ELR (cell line): Measurements from ENCODE around the gene EDAR.
A peak's percentile ranks its signal among the peaks of the same experiment; 100 is the strongest.

Experiments used
- DNase-seq: peaks from one replicate; pipeline ENCODE4 v3.0.0-alpha.2; 2015; ENCODE audit warnings: low read depth

Gene EDAR

DNA sequence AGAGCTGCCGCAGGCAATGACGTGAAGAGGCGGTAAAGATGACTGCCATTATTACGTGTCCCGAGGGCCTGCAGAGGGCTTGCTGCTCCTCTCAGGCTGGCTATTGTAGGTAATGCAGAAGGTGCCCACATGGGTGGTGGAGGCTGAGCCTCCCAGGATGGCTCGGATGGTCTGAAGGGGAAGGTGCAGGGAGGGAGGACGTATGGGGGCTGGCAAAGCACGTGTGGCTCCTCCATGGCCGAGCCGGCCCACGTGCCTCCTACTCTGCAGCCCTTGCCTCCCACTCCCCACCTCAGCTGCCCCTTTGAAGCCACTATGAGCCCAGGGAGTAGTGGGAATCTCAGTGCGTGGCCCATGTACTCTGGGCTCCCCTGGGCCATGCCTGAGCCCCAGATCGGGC is 48.9 kb downstream of the EDAR start:
- DNase-seq: no peak

DNA sequence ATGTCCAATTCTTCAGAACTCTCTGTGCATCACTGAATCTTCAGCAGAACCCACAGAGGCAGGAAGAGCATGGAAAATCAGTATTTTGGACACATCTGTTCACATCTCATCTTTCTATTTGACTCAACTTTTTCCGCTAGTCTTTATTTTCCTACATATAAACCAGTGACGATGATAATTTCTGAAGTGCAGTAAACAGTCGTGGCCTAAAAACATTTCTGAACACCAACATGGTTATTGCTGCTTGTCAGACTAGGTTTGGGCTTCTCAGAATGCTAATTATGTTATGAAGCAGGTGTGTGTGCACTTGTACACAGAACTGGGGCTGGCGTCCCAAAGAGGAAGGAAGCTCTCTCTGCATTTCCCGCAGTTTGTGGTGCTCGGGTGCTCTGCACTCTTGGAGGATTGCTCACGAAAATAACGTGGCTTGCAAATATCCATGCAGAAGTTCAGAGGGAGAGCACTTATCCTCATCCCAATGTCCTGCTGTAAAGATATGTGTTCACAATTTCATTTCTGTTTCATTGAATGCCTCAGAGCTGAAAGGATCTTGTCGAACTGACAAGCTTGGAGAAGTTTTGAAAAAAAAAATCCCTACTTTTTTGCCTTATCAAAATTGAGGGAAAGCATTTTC is 50.8 kb downstream of the EDAR start:
- no peak for DNase-seq

DNA sequence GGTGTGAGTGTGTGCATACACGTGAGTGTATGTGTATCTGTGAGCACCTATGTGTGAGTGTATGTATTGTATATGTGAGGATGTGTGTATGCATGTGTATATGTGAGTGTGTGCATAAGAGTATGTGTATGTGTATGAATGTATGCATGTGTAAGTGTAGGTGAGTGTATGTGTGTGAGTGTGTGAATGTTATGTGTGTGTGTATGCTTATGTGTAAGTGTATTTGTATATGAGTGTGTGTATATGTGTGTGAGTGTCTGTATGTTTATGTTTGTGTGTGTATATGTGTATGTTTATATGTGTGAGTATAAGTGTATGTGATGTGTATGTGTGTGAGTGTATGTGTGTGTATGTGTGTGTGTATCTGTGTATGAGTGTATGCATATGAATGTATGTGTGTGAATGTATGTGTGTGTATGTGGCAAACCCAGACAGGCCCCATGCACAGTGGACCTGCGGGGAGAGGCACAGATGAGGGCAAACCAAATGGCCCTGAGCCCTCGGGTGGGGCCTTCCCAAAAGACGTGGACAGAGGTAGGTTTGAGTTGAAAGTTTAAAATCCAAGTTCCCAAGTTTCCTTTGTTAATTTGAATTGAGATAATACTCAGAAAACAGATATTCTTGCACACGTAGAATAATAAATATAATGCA is 51.5 kb downstream of the EDAR start:
- DNase-seq: no peak

DNA sequence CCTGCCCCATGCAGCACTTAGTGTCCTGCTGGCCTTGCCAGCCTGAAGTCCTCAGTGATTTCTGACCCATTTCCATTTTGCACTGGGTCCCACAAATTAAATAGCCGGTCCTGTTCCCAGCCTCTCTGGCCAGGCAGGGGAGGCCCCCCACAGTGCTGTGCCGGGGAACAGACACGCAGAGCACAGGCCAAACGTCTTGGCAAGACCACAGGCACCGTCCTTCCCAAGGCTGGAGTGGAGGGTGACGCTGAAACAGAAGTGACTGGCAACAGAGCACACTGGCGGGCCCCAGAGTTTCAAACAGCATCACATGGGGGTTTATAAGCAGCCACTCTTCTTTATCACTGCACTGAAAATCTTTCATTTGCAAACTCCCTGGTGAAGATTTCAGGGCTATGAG is 52.2 kb downstream of the EDAR start:
- DNase-seq: no peak

DNA sequence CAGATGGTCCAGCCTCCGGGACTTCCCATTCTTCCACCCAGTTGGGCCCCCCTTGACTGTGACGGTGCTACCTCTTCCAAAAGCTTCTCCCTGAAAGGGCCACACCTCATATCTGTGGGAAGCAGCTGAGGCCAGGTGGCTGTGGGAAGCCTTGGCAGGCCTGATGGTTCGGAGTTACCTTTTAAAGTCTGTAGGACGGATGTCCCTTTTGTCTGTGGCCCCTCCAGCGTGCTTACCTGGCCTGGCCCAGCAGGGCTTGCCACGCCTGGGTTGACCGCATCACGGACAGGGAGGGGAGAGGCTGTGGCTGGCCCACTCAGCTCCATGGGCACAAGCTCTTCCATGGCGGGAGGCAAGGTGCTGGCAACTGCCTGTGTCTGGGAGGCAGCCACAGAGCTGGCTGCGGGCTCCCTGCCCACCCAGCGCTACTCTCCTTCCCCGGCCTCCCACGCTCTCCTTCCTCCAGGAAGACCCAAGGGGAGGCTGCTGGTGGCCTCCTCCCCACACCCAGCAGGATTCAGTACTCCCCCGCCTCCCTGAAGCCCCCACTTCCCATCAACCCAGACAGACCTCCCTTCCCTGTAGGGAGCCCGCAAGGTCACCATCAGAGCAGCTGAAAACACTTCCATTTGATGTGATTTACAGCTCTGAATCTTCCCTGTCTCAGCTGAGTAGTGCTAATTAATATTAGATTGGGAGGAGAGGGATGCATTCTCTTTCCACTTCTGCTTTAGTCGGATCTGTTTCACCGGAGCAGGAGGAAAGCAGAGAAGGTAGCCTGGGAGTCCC is 52.8 kb downstream of the EDAR start:
- DNase-seq: no peak

DNA sequence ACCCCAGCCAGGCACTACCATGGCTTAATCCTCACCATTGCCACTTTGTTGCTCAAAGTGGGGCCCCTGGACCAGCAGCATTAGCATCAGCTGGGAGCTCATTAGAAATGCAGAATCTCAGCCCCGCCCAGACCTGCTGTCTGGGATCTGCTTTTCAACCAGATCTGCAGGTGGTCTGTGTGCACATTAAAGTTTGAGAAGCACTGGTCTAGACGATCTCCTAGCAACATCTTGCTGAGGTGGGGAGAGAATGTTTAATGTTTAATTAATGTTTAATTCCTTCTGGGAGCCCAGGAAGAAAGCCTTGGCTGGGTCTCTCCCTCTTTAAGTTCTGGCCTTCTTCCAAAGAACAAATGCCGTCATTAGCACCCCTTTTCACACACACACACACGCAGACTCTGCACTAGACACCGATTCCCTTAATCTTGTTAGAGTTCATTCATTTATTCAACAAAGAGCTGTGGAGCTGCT is 53.7 kb downstream of the EDAR start:
- no peak for DNase-seq

DNA sequence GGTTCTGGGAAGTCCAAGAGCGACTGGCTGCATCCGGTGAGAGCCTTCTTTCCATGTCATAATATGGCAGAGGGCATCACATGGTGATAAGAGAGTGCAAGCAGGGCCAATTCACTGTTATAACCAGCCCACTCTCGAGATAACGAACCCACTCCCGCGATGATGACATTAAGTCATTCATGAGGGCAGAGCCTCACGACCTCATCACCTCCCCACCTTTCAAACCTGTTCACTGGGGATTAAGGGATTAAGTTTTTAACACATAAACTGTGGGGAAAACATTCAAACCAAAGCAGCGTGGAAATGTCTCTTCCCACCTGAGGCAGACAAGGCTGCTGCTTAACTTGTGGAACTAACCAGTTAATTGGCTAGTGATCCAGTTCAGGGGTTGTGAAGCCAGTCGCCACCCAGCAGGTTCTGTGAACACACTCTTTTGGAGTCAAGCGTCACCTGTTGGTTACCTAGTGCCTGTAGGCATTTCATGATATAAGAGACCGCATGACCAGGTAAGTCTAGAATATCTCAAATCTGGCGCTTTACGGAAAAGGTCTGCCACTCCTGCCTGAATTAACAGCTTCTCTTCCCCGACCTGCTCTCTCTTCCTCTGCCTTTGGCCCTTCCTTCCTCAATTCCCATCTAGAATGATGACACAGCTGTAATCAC is 54.3 kb downstream of the EDAR start:
- DNase-seq: no peak

DNA sequence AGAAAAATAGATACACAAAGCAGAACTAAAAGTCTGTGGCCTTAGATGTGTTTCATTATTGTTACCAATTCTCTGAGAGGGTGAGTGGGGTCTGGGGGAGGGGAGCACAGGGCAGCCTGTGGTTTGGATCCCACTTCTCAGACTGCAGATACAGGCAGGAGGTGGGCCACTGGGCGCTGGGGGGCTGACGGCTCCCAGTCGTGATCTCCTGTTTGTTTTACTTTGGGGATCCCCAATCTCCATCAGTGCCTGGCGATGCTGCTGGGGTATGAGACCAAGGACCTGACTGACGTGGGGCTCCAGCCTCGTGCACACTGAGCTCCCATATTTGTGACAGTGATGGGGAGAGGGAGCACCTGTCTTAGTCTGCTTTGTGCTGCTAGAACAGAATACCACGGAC is 54.9 kb downstream of the EDAR start:
- no peak for DNase-seq

DNA sequence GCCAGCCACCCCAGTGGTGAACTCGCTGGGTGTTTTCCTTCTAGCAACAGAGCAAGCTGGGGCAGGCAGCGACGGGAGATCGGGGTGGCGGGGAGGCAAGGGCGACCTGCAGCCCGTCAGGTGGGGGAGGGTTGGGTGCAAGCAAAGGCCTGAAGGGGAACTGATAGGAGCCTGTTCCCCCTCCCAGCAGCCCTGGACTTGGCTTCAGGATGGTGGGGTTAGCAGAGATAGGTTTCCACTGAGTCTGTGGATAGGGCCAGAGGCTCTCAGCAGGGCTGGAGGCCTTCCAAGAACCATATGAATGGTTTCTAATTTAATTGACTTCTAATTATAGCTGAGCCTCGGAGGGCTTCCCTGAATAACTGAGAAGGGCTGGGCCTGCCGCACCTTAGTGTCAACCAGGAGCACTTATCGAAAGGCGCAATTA is 55.3 kb downstream of the EDAR start:
- no peak for DNase-seq

DNA sequence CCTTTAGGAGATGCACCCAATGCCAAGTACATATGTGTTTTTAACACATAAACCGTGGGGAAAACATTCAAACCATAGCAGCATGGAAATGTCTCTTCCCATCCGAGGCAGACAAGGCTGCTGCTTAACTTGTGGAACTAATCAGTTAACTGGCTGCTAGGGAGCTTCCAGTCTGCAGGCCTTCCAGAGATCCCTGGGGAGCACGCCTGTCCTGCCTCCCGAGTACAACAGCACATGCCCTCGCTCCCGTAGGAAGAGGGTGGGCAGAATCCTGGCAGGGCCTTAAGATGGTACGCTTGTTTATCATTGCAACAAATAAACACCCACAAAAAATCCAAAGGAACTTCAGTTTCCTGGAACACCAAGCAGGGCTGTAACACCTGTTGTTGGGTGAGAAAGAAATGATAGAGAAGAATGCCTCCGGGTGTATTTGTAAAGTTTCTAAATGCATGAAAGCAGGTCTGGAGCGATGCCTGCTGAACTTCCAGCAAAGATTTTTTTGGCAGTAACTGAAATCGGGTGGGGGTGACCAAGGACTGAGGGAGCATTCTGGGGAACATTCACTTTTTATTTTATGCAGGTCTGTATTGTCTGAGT is 56.2 kb downstream of the EDAR start:
- no peak for DNase-seq

DNA sequence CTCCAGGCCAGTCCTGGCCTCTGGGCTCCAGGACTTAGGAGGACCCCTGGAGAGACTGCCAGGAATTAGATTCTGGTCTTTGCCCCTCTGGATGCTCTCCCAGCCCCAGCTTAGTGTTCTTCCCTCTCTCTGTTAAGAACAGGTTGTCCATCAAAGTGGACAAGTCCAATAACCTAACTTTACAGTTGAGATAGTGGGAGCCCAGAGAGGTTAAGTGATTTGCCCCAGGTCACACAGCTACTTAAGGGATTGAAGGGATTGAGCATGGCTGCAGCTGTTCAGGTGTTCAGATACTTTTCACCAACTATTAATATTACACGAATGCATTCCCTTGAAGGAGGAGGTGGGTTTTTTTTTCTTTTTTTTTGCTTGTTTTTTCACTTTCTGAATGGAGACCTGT is 57.6 kb downstream of the EDAR start:
- DNase-seq: no peak

DNA sequence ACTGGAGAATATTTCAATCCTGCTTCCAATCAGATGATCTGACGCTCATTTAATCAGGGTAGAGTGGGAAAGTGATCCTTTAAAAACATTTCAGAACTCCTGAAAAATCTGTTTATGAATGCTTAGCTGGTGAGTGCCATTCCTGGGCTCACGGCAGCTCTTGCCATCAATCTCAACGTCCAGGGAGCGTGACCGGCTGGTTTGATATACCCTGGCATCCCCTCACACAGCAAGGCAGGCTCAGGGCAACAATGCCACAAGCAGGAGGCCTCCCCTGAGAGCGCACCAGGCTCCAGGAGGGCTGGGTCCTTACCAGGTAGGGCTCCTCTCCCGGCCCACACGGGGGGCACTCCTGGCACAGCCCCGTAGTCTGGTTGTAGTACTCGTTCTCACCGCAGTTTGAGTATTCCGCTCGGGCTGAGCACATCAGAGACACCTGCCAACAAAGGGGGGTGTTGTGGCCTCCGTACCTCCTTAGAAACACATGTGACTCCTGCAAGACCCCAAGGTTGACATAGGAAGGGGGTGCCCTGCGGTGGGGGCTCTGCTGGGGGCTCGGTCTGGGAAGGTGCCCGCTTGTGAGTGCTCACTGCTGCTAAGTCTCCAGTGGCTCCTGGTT is 59.1 kb downstream of the EDAR start:
- DNase-seq: no peak

DNA sequence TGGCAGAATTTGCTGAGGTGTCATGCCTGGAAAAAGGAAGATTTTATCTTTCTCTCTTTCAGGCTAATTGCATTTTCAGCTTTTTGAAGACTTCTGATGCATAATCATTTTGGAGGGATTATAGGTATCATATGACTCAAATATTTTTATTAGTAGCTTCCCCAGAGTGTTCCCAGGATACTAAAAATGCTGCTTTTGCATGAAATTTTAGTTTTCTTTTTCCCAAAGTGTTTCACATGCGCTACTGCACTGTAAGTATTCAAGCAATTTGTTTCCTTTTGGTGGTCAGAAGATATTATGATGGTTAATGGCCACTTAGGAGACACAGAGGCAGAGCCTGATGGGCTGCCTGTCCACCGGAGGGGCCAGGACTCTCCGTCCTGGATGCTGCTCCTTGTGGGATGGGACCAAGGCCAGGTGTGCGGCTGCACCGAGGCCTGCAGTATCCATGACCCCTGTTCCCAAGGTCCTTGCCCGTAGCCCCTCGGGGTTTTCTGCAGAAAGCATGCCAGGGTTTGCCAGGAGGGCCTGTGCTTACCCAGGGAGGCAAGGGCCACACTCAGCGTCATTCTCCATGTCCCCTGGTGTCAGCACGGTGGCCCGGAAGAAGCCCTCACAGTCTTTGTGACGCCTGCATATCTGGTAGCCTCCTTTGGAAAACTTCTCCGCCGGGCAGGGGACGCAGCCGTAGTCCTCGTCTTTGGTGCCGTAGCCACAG is 60.2 kb downstream of the EDAR start:
- DNase-seq: no peak

DNA sequence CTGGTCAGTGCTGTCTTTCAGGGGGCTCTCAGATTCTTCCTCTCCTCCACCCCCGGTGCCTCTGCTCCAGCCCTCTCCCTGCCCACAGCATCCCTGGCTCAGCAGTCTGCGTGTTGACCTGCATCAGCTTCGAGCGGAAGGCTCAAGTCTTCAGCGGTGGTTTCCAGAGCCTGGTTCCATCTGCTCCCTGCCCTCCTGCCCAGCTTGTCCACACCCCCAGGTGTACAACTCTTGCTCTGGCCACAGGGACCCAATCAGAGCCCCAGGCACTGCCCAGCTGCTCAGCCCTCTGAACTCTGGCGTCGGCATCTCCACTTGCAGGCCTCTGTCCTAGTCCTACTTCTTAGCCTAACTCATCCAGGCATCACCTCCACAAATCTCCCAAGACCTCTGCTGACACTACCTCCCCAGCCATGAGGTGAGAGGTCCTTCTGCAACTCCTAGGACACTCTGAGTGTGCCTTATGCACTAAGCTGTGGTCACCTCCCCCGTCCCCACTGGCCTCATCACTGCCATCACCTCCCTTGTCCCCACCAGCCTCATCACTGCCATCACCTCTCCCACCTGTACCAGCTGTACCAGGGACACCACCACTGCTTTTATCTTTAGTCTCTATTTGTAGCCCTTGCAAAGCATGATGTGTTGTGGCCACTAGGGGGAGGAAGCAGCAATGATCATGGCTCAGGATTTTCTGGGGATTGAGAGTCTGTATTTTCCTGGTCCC is 60.9 kb downstream of the EDAR start:
- DNase-seq: peak; percentile 72

DNA sequence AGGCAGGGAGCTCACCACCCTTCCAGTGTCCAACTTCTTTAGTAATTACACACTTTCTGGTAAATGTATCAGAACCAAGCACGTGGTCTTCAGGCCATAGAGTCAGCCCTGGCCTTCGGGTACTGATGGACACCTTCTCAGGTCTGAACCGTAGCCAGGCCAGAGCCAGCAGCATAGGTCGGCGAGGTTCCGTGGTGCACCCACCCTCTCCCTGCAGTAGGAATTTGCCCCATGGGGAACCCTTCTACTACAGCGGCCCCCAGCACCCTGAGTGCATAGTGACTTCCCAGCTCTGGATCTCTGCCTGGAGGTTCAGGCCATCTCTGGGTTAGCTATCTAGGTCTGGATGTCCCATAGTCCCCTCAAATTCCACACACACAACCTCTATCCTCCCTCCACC is 61.6 kb downstream of the EDAR start:
- no peak for DNase-seq

DNA sequence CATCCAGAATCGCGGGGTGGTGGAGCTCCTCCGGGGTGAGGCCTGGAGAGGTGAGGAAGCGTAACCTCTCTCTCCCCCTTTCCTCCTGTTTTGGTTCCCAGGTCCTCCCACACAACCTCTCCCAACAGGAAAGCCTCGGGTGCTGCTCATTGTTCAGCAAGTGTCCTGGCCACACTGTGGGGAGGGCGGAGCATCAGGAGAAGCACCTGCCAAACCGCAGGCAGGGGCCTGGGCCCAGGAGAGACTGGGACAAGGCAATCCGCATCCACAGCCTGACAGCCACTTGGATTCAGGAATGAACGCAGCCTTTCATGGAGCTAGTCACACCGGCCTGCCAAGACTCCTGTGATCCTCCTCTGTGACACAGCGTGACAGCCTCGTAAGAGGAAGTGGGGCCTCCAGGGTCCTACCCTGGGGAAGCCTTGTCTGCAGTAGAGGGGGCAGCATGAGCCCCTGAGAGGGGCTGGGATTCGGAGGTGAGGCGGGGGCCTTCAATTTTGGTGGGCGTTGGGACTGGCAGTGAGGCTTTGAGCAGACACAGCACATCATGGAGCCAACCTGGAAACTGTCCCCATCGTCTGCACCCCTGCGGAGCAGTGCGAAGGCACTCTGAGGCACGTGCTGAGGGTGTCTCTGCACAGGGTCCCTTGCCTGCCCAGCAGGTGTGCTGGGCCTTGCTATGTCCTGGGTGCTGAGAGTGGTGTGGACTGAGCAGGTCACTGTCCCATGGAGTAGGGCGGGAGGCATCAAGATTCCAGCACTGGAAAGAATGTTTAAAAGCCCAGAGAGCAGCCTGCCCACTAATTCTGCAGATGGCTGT is 62.2 kb downstream of the EDAR start:
- DNase-seq: no peak

DNA sequence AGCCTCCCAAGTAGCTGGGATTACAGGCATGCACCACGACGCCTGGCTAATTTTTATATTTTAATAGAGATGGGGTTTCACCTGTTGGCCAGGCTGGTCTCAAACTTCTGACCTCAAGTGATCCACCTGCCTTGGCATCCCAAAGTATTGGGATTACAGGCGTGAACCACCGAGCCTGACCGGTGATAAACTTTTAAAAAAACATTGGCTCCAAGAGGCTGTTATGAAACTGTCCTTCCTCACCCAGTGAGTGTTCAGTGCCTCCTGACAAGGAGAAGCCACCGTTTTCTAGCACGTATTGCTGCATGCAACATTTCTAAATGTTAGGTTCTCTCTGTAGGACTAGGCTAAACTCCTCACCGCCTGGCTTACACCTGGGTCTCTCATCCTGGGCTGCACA is 63.3 kb downstream of the EDAR start:
- no peak for DNase-seq

DNA sequence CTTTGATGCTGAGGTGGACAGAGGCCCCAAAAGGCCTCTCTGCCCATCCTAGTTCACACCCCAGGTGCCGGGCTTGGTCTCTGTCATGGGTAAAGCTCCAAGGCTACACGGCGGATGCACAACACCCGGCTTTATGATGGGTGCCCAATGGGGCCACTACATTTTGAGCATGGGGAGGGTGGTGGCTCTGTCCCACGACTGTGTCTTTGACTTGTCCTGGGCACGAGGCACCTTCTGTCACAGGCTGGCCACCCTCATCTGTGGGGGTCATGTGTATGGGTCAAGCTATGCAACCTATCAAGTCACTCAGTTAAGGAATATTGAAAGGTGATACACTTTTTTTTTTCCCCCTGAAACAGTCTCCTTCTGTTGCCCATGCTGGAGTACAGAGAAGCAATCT is 63.7 kb downstream of the EDAR start:
- DNase-seq: no peak

DNA sequence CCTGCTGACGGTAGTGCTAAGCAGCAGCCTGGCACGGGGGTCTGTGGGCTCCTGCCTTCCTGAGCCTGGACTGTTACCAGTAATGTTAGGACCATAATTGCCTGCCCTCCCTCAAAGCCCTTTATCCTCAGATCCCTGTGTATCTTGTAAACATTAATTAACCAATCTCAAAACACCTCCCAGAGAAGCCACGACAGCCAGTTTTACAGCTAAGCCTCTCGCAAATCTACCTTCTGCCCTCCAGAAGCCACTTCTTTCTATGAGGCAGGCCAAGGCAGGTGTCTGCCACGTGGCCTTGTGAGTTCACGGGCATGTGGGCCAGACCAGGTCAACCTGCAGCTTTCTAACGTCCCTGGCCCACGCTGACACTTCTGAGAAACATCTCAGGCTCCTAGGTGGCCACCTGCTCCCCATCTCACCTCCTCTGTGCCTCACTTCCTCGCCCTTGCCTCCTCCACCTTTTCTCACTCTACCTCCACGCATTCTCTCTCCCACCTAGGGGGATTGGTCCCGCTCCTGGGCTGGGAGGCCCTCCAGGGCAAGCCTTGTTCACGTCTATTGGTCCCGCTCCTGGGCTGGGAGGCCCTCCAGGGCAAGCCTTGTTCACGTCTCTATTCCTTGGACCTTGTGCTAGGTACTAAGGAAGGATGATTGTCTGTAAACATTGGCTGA is 64.3 kb downstream of the EDAR start:
- DNase-seq: no peak
